MM.1S (cell line): Measurements from ENCODE around the gene TBRG1.

Source experiments
- DNase-seq: peaks from one replicate; pipeline ENCODE4 v3.0.0-alpha.2; 2015
- H2AFZ ChIP-seq: fragments of 300-600 bp; sonication (generic); 2 replicates; pipeline ENCODE4 v1.6.0; 2016; ENCODE audit warnings: antibody characterized with exemption, low read length
- H3F3A ChIP-seq: fragments of 300-600 bp; sonication (generic); 2 replicates; pipeline ENCODE4 v1.6.1; 2016; ENCODE audit warnings: mild to moderate bottlenecking, antibody characterized with exemption, low read length, moderate library complexity, mixed read lengths; ENCODE audit not compliant: insufficient read depth
- H3K27ac ChIP-seq: fragments of 300-600 bp; sonication (generic); 2 replicates; pipeline ENCODE4 v1.5.1; 2016; ENCODE audit warnings: mild to moderate bottlenecking, low read length
- H3K27me3 ChIP-seq: fragments of 300-600 bp; sonication (generic); replicated peaks from 2 replicates; pipeline ENCODE4 v1.6.0; 2016; ENCODE audit warnings: low read length; ENCODE audit not compliant: insufficient read depth
- H3K36me3 ChIP-seq: fragments of 300-600 bp; sonication (generic); replicated peaks from 2 replicates; pipeline ENCODE4 v1.6.1; 2016; ENCODE audit warnings: mild to moderate bottlenecking, low read length, mixed read lengths; ENCODE audit not compliant: insufficient read depth
- H3K4me1 ChIP-seq: fragments of 300-600 bp; sonication (generic); 2 replicates; pipeline ENCODE4 v1.6.1; 2016; ENCODE audit warnings: low read length, mixed read lengths
- H3K4me2 ChIP-seq: fragments of 300-600 bp; sonication (generic); 2 replicates; pipeline ENCODE4 v1.6.0; 2016; ENCODE audit warnings: low read depth, low read length
- H3K4me3 ChIP-seq: fragments of 300-600 bp; sonication (generic); 2 replicates; pipeline ENCODE4 v1.5.1; 2016; ENCODE audit warnings: low read length, mixed read lengths
- H3K79me2 ChIP-seq: fragments of 300-600 bp; sonication (generic); 2 replicates; pipeline ENCODE4 v1.6.1; 2016; ENCODE audit warnings: mixed run types, low read length, mixed read lengths
- H3K9ac ChIP-seq: fragments of 300-600 bp; sonication (generic); 2 replicates; pipeline ENCODE4 v1.6.1; 2016; ENCODE audit warnings: low read length, mixed read lengths
- H3K9me2 ChIP-seq: fragments of 300-600 bp; sonication (generic); replicated peaks from 2 replicates; pipeline ENCODE4 v1.6.1; 2016; ENCODE audit warnings: mild to moderate bottlenecking, low read length, mixed read lengths; ENCODE audit not compliant: insufficient read depth
- H3K9me3 ChIP-seq: fragments of 300-600 bp; sonication (generic); replicated peaks from 2 replicates; pipeline ENCODE4 v1.6.1; 2016; ENCODE audit warnings: mild to moderate bottlenecking, low read length, mixed read lengths; ENCODE audit not compliant: insufficient read depth
- H4K20me1 ChIP-seq: fragments of 300-600 bp; sonication (generic); 2 replicates; pipeline ENCODE4 v1.6.1; 2016; ENCODE audit warnings: mild to moderate bottlenecking, low read length, moderate library complexity, mixed read lengths; ENCODE audit not compliant: insufficient read depth
- EZH2 ChIP-seq: fragments of 300-600 bp; sonication (generic); optimal IDR thresholded peaks from 2 replicates; pipeline ENCODE3; 2017; ENCODE audit warnings: low read depth, mild to moderate bottlenecking, antibody characterized with exemption, low read length, mixed read lengths
- EZH2phosphoT487 ChIP-seq: fragments of 300-600 bp; sonication (generic); IDR thresholded peaks from 2 replicates; pipeline ENCODE4 v1.6.1; 2018; ENCODE audit warnings: antibody characterized with exemption, low read length
- TF ChIP-seq, protein P1 (sequence below): fragments of 300-600 bp; sonication (generic); IDR thresholded peaks from 2 replicates; pipeline ENCODE4 v1.5.1; 2016; ENCODE audit warnings: antibody characterized with exemption, low read length, mixed read lengths

TBRG1 gene

DNA sequence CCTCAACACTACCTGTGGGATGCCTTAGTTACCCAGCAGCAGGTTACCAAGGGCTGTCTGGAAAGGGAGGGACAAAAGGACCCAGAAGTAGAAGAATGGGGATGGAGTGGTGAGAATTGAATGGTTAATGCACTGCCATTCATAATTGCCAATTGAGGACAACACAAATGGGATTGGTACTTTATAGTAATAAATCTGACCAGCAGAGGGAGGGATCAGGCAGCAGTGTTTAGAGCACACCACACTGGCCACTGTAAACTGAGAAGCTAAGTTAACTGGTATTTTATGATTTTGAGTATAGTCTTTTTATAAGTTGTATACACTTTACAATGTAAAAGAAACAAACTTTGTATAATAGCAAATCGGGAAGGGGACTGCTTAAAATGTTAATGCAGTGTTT is 10.7 kb downstream of the TBRG1 start:
- no peaks in the 10 kb centered on the region for H3K27me3 ChIP-seq
- H3K27ac ChIP-seq: no peak overlapping the region
- no peak for DNase-seq

DNA sequence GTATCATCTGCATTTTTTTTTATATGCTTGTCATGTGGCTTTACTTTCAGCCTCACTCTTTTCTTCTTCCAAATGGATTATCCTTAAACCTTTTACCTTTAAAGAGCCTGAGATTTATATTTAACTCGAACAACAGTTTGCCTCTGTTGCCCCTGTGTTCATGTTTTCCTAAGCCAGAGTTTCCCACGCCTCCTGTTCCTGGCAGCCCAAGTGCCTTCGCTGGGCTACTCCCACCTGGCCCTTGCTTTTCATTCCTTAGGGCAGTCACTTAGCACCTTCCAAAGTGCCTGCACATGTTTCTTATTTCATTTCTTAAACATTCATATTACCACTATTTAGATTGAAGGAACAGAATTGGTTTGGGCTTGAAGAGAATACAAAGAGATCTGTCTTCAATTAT is 13.3 kb downstream of the TBRG1 start:
- Histone ChIP-seq H3K9ac (no peak overlapping the region), H3K9me3 (no peaks in the 10 kb centered on the region), H3K4me3 (no peak overlapping the region), H3K4me1 (no peaks in the 10 kb centered on the region), H3K9me2 (no peaks in the 10 kb centered on the region), H3K4me2 (no peak overlapping the region), H3K27me3 (no peaks in the 10 kb centered on the region), H3F3A (no peaks in the 10 kb centered on the region), H3K36me3 (peaks cover 6% of the 10 kb centered on the region), H3K27ac (no peak overlapping the region), H4K20me1 (no peaks in the 10 kb centered on the region), H3K79me2 (no peaks in the 10 kb centered on the region), H2AFZ (no peak overlapping the region)
- no peak for TF ChIP-seq EZH2
- TF ChIP-seq, protein P1, sequence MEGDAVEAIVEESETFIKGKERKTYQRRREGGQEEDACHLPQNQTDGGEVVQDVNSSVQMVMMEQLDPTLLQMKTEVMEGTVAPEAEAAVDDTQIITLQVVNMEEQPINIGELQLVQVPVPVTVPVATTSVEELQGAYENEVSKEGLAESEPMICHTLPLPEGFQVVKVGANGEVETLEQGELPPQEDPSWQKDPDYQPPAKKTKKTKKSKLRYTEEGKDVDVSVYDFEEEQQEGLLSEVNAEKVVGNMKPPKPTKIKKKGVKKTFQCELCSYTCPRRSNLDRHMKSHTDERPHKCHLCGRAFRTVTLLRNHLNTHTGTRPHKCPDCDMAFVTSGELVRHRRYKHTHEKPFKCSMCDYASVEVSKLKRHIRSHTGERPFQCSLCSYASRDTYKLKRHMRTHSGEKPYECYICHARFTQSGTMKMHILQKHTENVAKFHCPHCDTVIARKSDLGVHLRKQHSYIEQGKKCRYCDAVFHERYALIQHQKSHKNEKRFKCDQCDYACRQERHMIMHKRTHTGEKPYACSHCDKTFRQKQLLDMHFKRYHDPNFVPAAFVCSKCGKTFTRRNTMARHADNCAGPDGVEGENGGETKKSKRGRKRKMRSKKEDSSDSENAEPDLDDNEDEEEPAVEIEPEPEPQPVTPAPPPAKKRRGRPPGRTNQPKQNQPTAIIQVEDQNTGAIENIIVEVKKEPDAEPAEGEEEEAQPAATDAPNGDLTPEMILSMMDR: no peak
- DNase-seq: no peak

More for the DNA sequence above, 10.7 kb downstream of the TBRG1 start:
- H3K36me3 ChIP-seq: peaks cover 11% of the 10 kb centered on the region
- no peaks in the 10 kb centered on the region for H3F3A ChIP-seq
- H3K9ac ChIP-seq: no peak overlapping the region
- no peaks in the 10 kb centered on the region for H3K79me2 ChIP-seq
- TF ChIP-seq EZH2phosphoT487: no peak
- TF ChIP-seq, protein P1: peak; percentile 28; the same call in 1 of the 2 replicates
- H4K20me1 ChIP-seq: no peaks in the 10 kb centered on the region
- H3K4me2 ChIP-seq: no peak overlapping the region
- H3K4me1 ChIP-seq: no peaks in the 10 kb centered on the region
- no peaks in the 10 kb centered on the region for H3K9me2 ChIP-seq
- H2AFZ ChIP-seq: no peak overlapping the region
- no peaks in the 10 kb centered on the region for H3K9me3 ChIP-seq
- no peak overlapping the region for H3K4me3 ChIP-seq

DNA sequence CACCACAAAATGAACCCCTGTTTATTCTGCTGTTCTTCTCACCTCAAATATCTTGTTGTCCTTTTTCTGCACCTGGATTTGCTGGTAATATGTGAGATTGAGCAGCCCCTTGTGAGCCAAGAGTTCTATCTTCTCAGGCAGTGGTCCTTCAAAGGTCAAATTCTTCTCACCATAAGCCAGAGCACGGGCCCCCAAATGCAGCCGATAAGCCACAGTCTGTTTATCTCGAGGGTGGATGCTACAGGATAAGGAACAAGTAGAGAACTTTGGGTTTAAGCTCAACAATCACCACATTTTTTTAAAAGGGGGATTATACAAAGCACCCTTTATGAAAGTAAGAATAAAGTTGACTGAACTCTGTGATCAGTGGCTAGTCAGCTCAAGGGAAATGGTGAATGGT is 15.8 kb downstream of the TBRG1 start:
- Histone ChIP-seq H3F3A (no peaks in the 10 kb centered on the region), H3K4me3 (no peak overlapping the region), H2AFZ (no peak overlapping the region), H3K36me3 (0 out of 2 replicates have a peak, but pooled peaks cover 5% of the 10 kb centered on the region), H3K79me2 (no peaks in the 10 kb centered on the region), H3K27ac (no peak overlapping the region), H3K9me3 (no peaks in the 10 kb centered on the region), H3K9me2 (no peaks in the 10 kb centered on the region), H3K4me1 (no peaks in the 10 kb centered on the region), H4K20me1 (no peaks in the 10 kb centered on the region), H3K27me3 (no peaks in the 10 kb centered on the region), H3K4me2 (no peak overlapping the region), H3K9ac (no peak overlapping the region)
- no peak for DNase-seq
- TF ChIP-seq EZH2: no peak
- no peak for TF ChIP-seq EZH2phosphoT487
- TF ChIP-seq, protein P1: no peak
